NCI-H1436 (cell line): ENCODE data around the gene TRIP13.
"Not testable (repeated sequence)": the region's sequence is repeated elsewhere in the genome, so short reads cannot be mapped to it uniquely, and the experiment has no call there.

Source experiments
- DNase-seq: peaks from one replicate; lab custom pipeline; 2025; lab: John Stamatoyannopoulos, UW

Gene TRIP13

GRCh38 chr5:937151-937924 is 44.7 kb downstream of the TRIP13 start:
- no peak for DNase-seq

- no peak for DNase-seq
Observed at GRCh38 chr5:939368-939767, 46.7 kb downstream of the TRIP13 start.

GRCh38 chr5:940741-941140 is 48.1 kb downstream of the TRIP13 start:
- DNase-seq = not testable (repeated sequence)

GRCh38 chr5:943201-943917 is 50.7 kb downstream of the TRIP13 start:
- no peak for DNase-seq

GRCh38 chr5:943918-944620 is 51.4 kb downstream of the TRIP13 start:
- DNase-seq = no peak

- DNase-seq = no peak
Observed at GRCh38 chr5:944621-944927, 51.9 kb downstream of the TRIP13 start.

GRCh38 chr5:944992-945685 is 52.5 kb downstream of the TRIP13 start:
- no peak for DNase-seq

GRCh38 chr5:945691-946551 is 53.2 kb downstream of the TRIP13 start:
- DNase-seq = no peak

- DNase-seq = no peak
Observed at GRCh38 chr5:946720-947625, 54.3 kb downstream of the TRIP13 start.

- DNase-seq = no peak
Observed at GRCh38 chr5:947626-948471, 55.2 kb downstream of the TRIP13 start.

GRCh38 chr5:948472-949274 is 56.0 kb downstream of the TRIP13 start:
- DNase-seq = no peak

GRCh38 chr5:949275-949543 is 56.5 kb downstream of the TRIP13 start:
- no peak for DNase-seq

GRCh38 chr5:949815-950560 is 57.3 kb downstream of the TRIP13 start:
- no peak for DNase-seq

GRCh38 chr5:951940-952596 is 59.4 kb downstream of the TRIP13 start:
- DNase-seq = no peak

- no peak for DNase-seq
Observed at GRCh38 chr5:952597-953271, 60.0 kb downstream of the TRIP13 start.

GRCh38 chr5:953535-954449 is 61.1 kb downstream of the TRIP13 start:
- no peak for DNase-seq
